Adrenal gland (tissue), 12 donors: ENCODE results near the gene SPATA3. TPM values are rescaled to one million over a fixed set of nuclear protein-coding genes. Genes with fewer than 3 reads are reported as not detected.

ENCODE experiments used
- DNase-seq, 7 donors: peaks; one replicate each; pipeline ENCODE4 v3.0.0-alpha.2; 2019 to 2020
- H3K27ac ChIP-seq, 5 donors: fragments of 200-600 bp; sonication (generic) in 4 of 5; 1 replicate in 3 of 5; 2 replicates in 2 of 5; pipeline versions ENCODE4 v1.5.1 to v1.8.0; 2016 to 2020; ENCODE audit warnings: mild to moderate bottlenecking in 1 of 5
- H3K27me3 ChIP-seq: fragments of 200-600 bp; 2 replicates; pipeline ENCODE4 v1.8.0; 2021
- H3K36me3 ChIP-seq, 2 donors: fragments of 200-600 bp; replicated peaks in 1 of 2; 1 replicate in 1 of 2; 2 replicates in 1 of 2; pipeline versions ENCODE4 v1.5.1 to v1.8.0; 2018 to 2022
- H3K4me1 ChIP-seq, 2 donors: fragments of 200-600 bp; replicated peaks in 1 of 2; 1 replicate in 1 of 2; 2 replicates in 1 of 2; pipeline versions ENCODE4 v1.5.1 to v1.8.0; 2018 to 2021
- H3K4me3 ChIP-seq, 4 donors: fragments of 200-600 bp; sonication (generic) in 3 of 4; one replicate each; pipeline ENCODE4 v1.5.1; 2016 to 2018
- H3K9me3 ChIP-seq, 3 donors: fragments of 200-600 bp; sonication (generic) in 1 of 3; replicated peaks in 1 of 3; 1 replicate in 2 of 3; 2 replicates in 1 of 3; pipeline versions ENCODE4 v1.5.1 to v1.8.0; 2016 to 2021
- POLR2A ChIP-seq, 2 donors: fragments of 450-650 bp; IDR thresholded peaks; one replicate each; pipeline ENCODE4 v1.6.1; 2017; ENCODE audit warnings: antibody characterized with exemption in 2 of 2, mild to moderate bottlenecking in 2 of 2, moderate library complexity in 1 of 2
- WGBS, 4 donors: extraction: QIAGEN DNeasy Blood & Tissue Kit in 2 of 4; methylation state at CpG; one replicate each; pipeline versions ENCODE4 v1.1.5 to v1.1.7; 2013 to 2017; 5-methylcytosine and 5-hydroxymethylcytosine counted together
- intact Hi-C, 2 donors: fragments of 100-400 bp; cut with DNase I; formaldehyde crosslinking; loops; one replicate each; pipeline versions ENCODE4 v1.14.1 to v1.15.0; 2022 to 2023
- polyA plus RNA-seq, 3 donors: library from polyadenylated mRNA; stranded (reverse); fragments of 200-250 nt in 2 of 3; fragments of 350-450 nt in 1 of 3; fragmentation: Illumina TruSeq in 1 of 3; extraction: RNeasy Lipid Tissue Mini Kit (QIAGEN cat#74804) in 1 of 3; gene quantifications; one replicate each; pipeline ENCODE4 v1.2.3, GENCODE V29; 2013 to 2014
- total RNA-seq, 9 donors: library from RNA; depleted of rRNA in 4 of 9; stranded (reverse); fragments of >200 nt in 4 of 9; fragments of 120-200 nt in 1 of 9; fragmentation: NEBNext Ultra II Directional in 1 of 9; extraction: Animal tissue kit (Norgen Biotek cat#: 25700) in 1 of 9; gene quantifications; one replicate each; pipeline versions ENCODE4 v1.1.0 to v1.2.4, GENCODE V29; 2013 to 2023
- TF ChIP-seq, protein P1 (sequence below), 6 experiments: fragments of 450-650 bp in 4 of 6; fragments of 200-600 bp in 2 of 6; sonication (generic) in 1 of 6; IDR thresholded peaks; 1 replicate in 5 of 6; 2 replicates in 1 of 6; pipeline versions ENCODE4 v1.5.1 to v1.8.0; 2016 to 2021; ENCODE audit warnings: antibody characterized with exemption in 6 of 6, mild to moderate bottlenecking in 2 of 6, moderate library complexity in 1 of 6
- donor health status: healthy with polysubstance abuse.
- donor health status: Bipolar disorder and iron deficiency.
- donor health status: DM: yes; HTN: yes; CAD: no.
- donor health status: DM: no; HTN: no; CAD: no.
- donor health status: DM: no; HTN: no; CAD: no.
- donor health status: DM: yes; HTN: yes; CAD: no.

The SPATA3 gene
- total and polyA plus RNA-seq, 12 donors, result not detected

DNA sequence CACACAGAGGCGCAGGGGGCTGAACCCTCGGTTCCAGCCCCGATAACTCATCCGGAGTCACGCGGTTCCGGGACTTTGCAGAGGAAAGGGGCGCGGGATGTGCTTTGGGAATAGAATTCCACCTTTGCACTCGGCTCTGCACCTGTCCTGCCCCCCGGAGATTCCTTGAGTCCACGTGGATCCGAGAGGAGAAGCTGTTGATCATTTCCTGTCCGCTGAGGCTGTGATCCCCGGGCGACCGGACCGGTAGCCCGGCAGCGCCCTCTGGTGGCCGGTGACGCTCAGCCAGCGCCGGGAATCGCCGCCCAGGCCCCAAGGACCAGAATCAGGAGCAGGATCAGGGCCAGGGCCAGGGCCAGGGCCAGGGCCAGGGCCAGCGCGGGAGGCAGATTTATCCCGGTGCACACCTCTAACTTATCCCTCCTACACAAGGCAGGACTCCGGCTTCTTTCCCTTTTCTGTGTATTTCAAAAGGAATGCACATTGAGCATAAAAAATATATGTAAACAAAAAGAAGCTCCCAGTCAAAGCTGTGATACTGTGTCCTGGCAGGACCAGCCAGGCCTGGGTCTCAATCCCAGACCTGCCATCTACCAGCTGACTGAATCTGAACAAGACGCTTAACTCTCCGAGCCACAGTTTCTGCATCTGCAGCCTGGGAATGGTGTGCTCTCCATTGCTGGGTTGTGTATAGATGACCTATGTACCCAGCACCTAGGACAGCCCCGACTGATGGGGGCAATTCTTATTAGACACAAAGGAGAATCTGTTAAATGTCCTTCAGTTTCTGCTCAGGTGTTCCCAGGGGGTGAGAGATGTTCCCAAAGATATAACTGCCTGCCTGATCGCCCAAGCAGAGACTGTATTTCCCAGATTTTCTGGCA is 8.5 kb upstream of the SPATA3 start:
- intact Hi-C loops, result loop anchor here (2.0 to 10.0 kb wide), 5 partner anchors 83 to 165 kb away; no protein-coding TSS in a partner anchor
- no peaks in the 10 kb centered on the region for H3K36me3 ChIP-seq
- no peak overlapping the region for H3K27ac ChIP-seq
- H3K4me1 ChIP-seq, result no peaks in the 10 kb centered on the region
- H3K4me3 ChIP-seq, result peak overlapping the region in 1 of 4 donors; percentile 48
- H3K9me3 ChIP-seq, result no peaks in the 10 kb centered on the region
- peak; percentile 60 to 87 (median 80) for DNase-seq
- TF ChIP-seq POLR2A (IDR thresholded peaks at IDR 0.05), result no peak
- TF ChIP-seq, protein P1, sequence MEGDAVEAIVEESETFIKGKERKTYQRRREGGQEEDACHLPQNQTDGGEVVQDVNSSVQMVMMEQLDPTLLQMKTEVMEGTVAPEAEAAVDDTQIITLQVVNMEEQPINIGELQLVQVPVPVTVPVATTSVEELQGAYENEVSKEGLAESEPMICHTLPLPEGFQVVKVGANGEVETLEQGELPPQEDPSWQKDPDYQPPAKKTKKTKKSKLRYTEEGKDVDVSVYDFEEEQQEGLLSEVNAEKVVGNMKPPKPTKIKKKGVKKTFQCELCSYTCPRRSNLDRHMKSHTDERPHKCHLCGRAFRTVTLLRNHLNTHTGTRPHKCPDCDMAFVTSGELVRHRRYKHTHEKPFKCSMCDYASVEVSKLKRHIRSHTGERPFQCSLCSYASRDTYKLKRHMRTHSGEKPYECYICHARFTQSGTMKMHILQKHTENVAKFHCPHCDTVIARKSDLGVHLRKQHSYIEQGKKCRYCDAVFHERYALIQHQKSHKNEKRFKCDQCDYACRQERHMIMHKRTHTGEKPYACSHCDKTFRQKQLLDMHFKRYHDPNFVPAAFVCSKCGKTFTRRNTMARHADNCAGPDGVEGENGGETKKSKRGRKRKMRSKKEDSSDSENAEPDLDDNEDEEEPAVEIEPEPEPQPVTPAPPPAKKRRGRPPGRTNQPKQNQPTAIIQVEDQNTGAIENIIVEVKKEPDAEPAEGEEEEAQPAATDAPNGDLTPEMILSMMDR (IDR thresholded peaks at IDR 0.05), result peak; percentile 72 to 96 (median 90)
- 6 to 14% (median 9%) methylated on average over 21 to 34 of the region's 34 CpGs for WGBS, 4 donors
- H3K27me3 ChIP-seq, result peaks cover 27% of the 10 kb centered on the region

DNA sequence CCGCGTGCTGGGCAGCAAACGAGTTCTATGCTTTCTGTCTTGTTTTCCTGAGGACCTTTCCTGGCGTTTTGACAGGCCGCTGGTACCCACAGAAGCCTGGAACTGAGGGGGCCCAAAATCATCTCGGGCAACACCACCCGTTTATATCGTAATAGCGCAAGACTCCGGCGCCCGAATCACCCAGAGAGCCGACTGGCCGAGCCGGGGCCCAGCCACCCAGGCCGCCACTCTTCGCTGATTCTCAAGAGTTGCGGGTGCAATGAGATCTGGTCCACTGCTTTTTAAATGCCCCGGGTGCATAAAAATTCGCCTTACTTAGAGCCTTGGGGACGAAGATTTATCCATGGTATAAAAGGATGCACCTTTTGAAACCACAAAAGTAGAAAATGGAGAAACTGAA is 6.2 kb upstream of the SPATA3 start:
- no peaks in the 10 kb centered on the region for H3K36me3 ChIP-seq
- no peaks in the 10 kb centered on the region for H3K4me1 ChIP-seq
- no peaks in the 10 kb centered on the region for H3K9me3 ChIP-seq
- peaks cover 27% of the 10 kb centered on the region for H3K27me3 ChIP-seq
- WGBS, 4 donors, result 88 to 90% (median 89%) methylated on average over 21 of the region's 21 CpGs
- DNase-seq, result no peak
- H3K4me3 ChIP-seq, result no peak overlapping the region
- no peak overlapping the region for H3K27ac ChIP-seq
- no peak for TF ChIP-seq POLR2A (IDR thresholded peaks at IDR 0.05)
- TF ChIP-seq, protein P1 (IDR thresholded peaks at IDR 0.05), result no peak
- intact Hi-C loops, result loop anchor here (5.0 to 10.0 kb wide), 4 partner anchors 85 to 167 kb away; no protein-coding TSS in a partner anchor

DNA sequence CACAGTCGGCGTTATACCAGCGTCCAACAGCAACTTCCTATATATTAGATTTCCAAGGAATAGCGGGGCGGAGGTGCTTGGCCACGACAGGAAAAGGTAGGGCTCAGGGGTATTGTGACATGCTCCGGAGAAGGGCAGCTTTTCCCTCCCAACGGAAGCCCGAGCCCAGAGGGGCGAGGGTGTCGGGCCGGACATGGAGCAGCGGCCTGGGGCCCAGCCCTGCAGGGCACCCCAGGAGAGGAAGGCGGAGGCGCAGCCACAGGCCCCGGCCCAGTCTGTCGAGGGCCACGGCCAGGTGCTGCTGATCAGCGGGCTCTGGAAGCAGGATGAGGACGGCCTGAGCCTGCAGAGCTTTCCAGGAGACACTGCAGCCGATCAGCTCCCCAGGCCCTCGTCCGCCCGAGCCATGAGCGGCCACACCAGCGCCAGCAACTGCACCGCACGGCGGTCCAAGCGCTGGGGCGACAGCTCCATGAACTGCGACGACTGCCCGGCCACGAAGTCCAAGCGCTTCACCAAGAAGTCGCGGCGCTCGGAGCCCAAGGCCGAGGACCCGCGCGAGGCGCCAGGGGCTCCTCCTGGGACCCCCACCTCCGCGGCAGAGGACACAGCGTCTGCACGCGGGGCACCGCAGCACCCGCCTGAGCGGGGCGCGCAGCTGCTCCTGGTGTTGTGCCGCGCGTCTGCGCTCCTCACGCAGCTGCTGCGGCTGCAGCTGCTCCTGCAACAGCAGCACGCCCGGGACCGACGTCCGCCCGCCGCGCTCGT is 5.6 kb upstream of the SPATA3 start:
- Histone ChIP-seq H3K27ac (no peak overlapping the region), H3K4me3 (no peak overlapping the region), H3K9me3 (no peaks in the 10 kb centered on the region), H3K36me3 (no peaks in the 10 kb centered on the region), H3K4me1 (no peaks in the 10 kb centered on the region), H3K27me3 (peaks cover 27% of the 10 kb centered on the region)
- DNase-seq, result no peak
- no peak for TF ChIP-seq POLR2A (IDR thresholded peaks at IDR 0.05)
- TF ChIP-seq, protein P1 (IDR thresholded peaks at IDR 0.05), result no peak
- 41 to 72% (median 47%) methylated on average over 9 to 70 of the region's 70 CpGs for WGBS, 4 donors
- intact Hi-C loops, result loop anchor here in 1 of 2 donors (5.0 kb wide), 1 partner anchor 143 kb away; no protein-coding TSS in a partner anchor

DNA sequence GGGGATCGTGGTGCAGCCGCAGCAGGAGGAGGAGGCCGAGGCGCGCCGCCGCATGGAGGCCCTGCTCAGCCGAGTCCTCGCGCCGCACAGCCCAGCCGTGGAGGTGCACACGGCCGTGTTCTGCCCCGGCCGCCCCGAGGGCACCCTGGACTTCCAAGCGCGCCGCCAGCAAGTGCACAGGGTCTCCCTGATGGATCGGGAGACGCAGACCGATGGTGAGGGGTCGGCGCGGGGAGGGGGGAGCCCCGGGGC is 5.1 kb upstream of the SPATA3 start:
- no peak for DNase-seq
- Histone ChIP-seq H3K27me3 (peaks cover 29% of the 10 kb centered on the region), H3K9me3 (no peaks in the 10 kb centered on the region), H3K4me1 (no peaks in the 10 kb centered on the region), H3K36me3 (no peaks in the 10 kb centered on the region), H3K4me3 (no peak overlapping the region), H3K27ac (no peak overlapping the region)
- intact Hi-C loops, result loop anchor here in 1 of 2 donors (5.0 kb wide), 1 partner anchor 144 kb away; no protein-coding TSS in a partner anchor
- WGBS, 4 donors, result 24 to 46% (median 37%) methylated on average over 5 to 27 of the region's 27 CpGs
- TF ChIP-seq, protein P1 (IDR thresholded peaks at IDR 0.05), result no peak
- no peak for TF ChIP-seq POLR2A (IDR thresholded peaks at IDR 0.05)
